HG03469 (cell line): ENCODE data around the gene SLC16A5.

Experiments
- ATAC-seq: cut with Tn5 transposase; IDR thresholded peaks from one replicate; pipeline ENCODE4 v1.9.1; 2021; ENCODE audit warnings: mild to moderate bottlenecking, moderate library complexity, moderate number of reproducible peaks; ENCODE audit not compliant: unreplicated experiment

The SLC16A5 gene

DNA sequence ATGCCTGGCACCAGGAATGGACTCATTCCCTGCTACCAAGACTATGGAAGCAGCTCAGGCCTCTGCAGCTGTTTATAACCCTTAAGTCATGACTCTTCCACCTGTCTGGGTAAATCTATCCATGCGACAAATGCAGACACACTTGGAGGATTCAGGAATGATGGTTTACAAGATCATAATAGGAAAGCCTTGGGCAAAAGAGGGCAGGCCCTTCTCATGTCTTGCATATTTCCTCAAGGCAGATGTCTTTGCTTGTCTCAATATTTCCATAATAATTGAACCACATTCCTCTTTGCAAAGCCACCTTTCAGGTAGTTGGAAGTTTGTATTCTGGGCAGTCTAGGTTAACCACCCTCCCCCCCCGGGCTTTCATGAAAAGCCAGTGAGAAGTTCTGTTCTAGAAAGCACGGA lies 67.4 kb downstream of the SLC16A5 start:
- no peak for ATAC-seq
